GM23338 (cell line): Measurements from ENCODE around the gene RUNX1. TPM values are rescaled to one million over a fixed set of nuclear protein-coding genes. Genes with fewer than 3 reads are reported as not detected.
A peak's percentile ranks its signal among the peaks of the same experiment; 100 is the strongest.

Experiments used
- ATAC-seq: fragments of 200-7000 bp; cut with Tn5 transposase; 3 replicates; pipeline ENCODE4 v1.9.1; 2020
- DNase-seq: peaks from one replicate; pipeline ENCODE4 v3.0.0-alpha.2; 2015; ENCODE audit warnings: low spot score
- H2AFZ ChIP-seq: fragments of 200-600 bp; sonication (generic); 2 replicates; pipeline ENCODE4 v1.8.0; 2016; ENCODE audit warnings: antibody characterized with exemption, mild to moderate bottlenecking, moderate library complexity
- H3F3A ChIP-seq: fragments of 200-600 bp; sonication (generic); replicated peaks from 2 replicates; pipeline ENCODE4 v1.8.0; 2017; ENCODE audit warnings: antibody characterized with exemption, mixed run types, low read depth
- H3K27ac ChIP-seq: fragments of 200-600 bp; sonication (generic); 2 replicates; pipeline ENCODE4 v1.6.1; 2016; ENCODE audit warnings: low read depth
- H3K27me3 ChIP-seq: fragments of 200-600 bp; sonication (generic); 2 replicates; pipeline ENCODE4 v1.8.0; 2016; ENCODE audit warnings: mild to moderate bottlenecking, mixed run types, moderate library complexity; ENCODE audit not compliant: insufficient read depth
- H3K36me3 ChIP-seq: fragments of 200-600 bp; sonication (generic); 2 replicates; pipeline ENCODE4 v1.8.0; 2016; ENCODE audit warnings: mild to moderate bottlenecking; ENCODE audit not compliant: insufficient read depth
- H3K4me1 ChIP-seq: fragments of 200-600 bp; sonication (generic); 2 replicates; pipeline ENCODE4 v1.8.0; 2016; ENCODE audit warnings: mild to moderate bottlenecking, moderate library complexity; ENCODE audit not compliant: insufficient read depth
- H3K4me2 ChIP-seq: fragments of 200-600 bp; sonication (generic); 2 replicates; pipeline ENCODE4 v1.7.1; 2017; ENCODE audit warnings: mixed run types
- H3K4me3 ChIP-seq: fragments of 200-600 bp; sonication (generic); 2 replicates; pipeline ENCODE4 v1.6.1; 2016; ENCODE audit warnings: mixed run types
- H3K79me2 ChIP-seq: fragments of 200-600 bp; sonication (generic); replicated peaks from 2 replicates; pipeline ENCODE4 v1.8.0; 2017; ENCODE audit warnings: mild to moderate bottlenecking; ENCODE audit not compliant: insufficient read depth
- H3K9me2 ChIP-seq: fragments of 200-600 bp; sonication (generic); 2 replicates; pipeline ENCODE4 v1.8.0; 2017; ENCODE audit not compliant: insufficient read depth
- H4K20me1 ChIP-seq: fragments of 200-600 bp; sonication (generic); replicated peaks from 2 replicates; pipeline ENCODE4 v1.8.0; 2017; ENCODE audit warnings: mild to moderate bottlenecking; ENCODE audit not compliant: insufficient read depth
- H3K27ac Mint-ChIP-seq: 2 replicates; pipeline ENCODE4 v1.8.0; 2020; ENCODE audit warnings: inconsistent platforms, mild to moderate bottlenecking, moderate library complexity, mixed read lengths
- H3K27me3 Mint-ChIP-seq: 3 replicates; pipeline ENCODE4 v1.8.0; 2022; ENCODE audit warnings: low read depth, mild to moderate bottlenecking, moderate library complexity, mixed read lengths, inconsistent platforms; ENCODE audit not compliant: insufficient read depth, poor library complexity
- H3K36me3 Mint-ChIP-seq: 3 replicates; pipeline ENCODE4 v1.8.0; 2021; ENCODE audit warnings: low read depth, mild to moderate bottlenecking, inconsistent platforms, moderate library complexity, mixed read lengths
- H3K4me1 Mint-ChIP-seq: 3 replicates; pipeline ENCODE4 v1.8.0; 2020; ENCODE audit warnings: mild to moderate bottlenecking, inconsistent platforms, mixed read lengths
- H3K4me3 Mint-ChIP-seq: 3 replicates; pipeline ENCODE4 v1.8.0; 2021; ENCODE audit warnings: moderate library complexity, mild to moderate bottlenecking, inconsistent platforms, mixed read lengths
- H3K9me3 Mint-ChIP-seq: 3 replicates; pipeline ENCODE4 v1.8.0; 2020; ENCODE audit warnings: moderate library complexity, mild to moderate bottlenecking, inconsistent platforms, mixed read lengths
- CREB1 ChIP-seq: fragments of 250-450 bp; sonication (Bioruptor Pico); IDR thresholded peaks from 2 replicates; pipeline ENCODE4 v1.5.0; 2020; ENCODE audit warnings: low read depth, mild to moderate bottlenecking, moderate library complexity
- CTCF ChIP-seq, 2 experiments: fragments of 200-600 bp in 1 of 2; sonication (generic) in 1 of 2; conservative IDR thresholded peaks; 2 replicates each; pipeline versions ENCODE4 v1.5.1 to v1.6.1; 2016 to 2017; ENCODE audit warnings: antibody characterized with exemption in 2 of 2, low read depth in 2 of 2, mild to moderate bottlenecking in 2 of 2, moderate library complexity in 1 of 2
- ETS1 ChIP-seq: IDR thresholded peaks from 2 replicates; pipeline ENCODE4 v1.6.1; 2016; ENCODE audit warnings: antibody characterized with exemption
- EZH2phosphoT487 ChIP-seq: fragments of 200-600 bp; sonication (generic); IDR thresholded peaks from one replicate; pipeline ENCODE4 v1.8.1; 2018; ENCODE audit warnings: antibody characterized with exemption; ENCODE audit not compliant: unreplicated experiment
- JUNB ChIP-seq: IDR thresholded peaks from one replicate; pipeline ENCODE4 v1.6.1; 2016; ENCODE audit warnings: antibody characterized with exemption; ENCODE audit not compliant: unreplicated experiment
- POLR2AphosphoS5 ChIP-seq: IDR thresholded peaks from 2 replicates; pipeline ENCODE4 v1.6.1; 2016; ENCODE audit warnings: antibody characterized with exemption, low read depth
- polyA plus RNA-seq: library from polyadenylated mRNA; unstranded; fragments of >200 nt; fragmentation: Nextera tagmentation; extraction: Ambion mirVana; gene quantifications from 2 replicates; pipeline ENCODE4 v1.2.1, GENCODE V29; 2016
- total RNA-seq: library from RNA; depleted of rRNA; stranded (reverse); fragments of >200 nt; shearing (Covaris generic); gene quantifications from 2 replicates; pipeline ENCODE4 v1.2.3, GENCODE V29; 2014

RUNX1 gene
- total and polyA plus RNA-seq, 2 experiments from 2014 or later: 0.29 to 1.1 TPM

- Mint-ChIP-seq H3K27ac (no peak overlapping the region), H3K4me1 (peaks cover 30% of the 10 kb centered on the region), H3K9me3 (peaks cover 2% of the 10 kb centered on the region; the same call in 1 of the 3 replicates), H3K27me3 (peaks cover 1% of the 10 kb centered on the region), H3K4me3 (no peak overlapping the region), H3K36me3 (no peaks in the 10 kb centered on the region)
- 0 out of 2 replicates have a peak, but pooled peaks cover 5% of the 10 kb centered on the region for H3K9me2 ChIP-seq
- no peaks in the 10 kb centered on the region for H3F3A ChIP-seq
- ATAC-seq: no peak
- peak; percentile 5 for DNase-seq
- 0 out of 2 replicates have a peak overlapping the region, but pooled peaks have one; percentile 27 for H3K4me2 ChIP-seq
- no peaks in the 10 kb centered on the region for H4K20me1 ChIP-seq
- no peaks in the 10 kb centered on the region for H3K27me3 ChIP-seq
- H3K4me1 ChIP-seq: peaks cover 19% of the 10 kb centered on the region
- no peak for TF ChIP-seq ETS1
- TF ChIP-seq CTCF (conservative IDR thresholded peaks at IDR 0.05; ENCODE audit: low read depth in 2 of 2): 0 out of 4 replicates have a peak, but pooled peaks of 1 of the 2 experiments have one; percentile 6
- H2AFZ ChIP-seq: 0 out of 2 replicates have a peak overlapping the region, but pooled peaks have one; percentile 23
- H3K27ac ChIP-seq: no peak overlapping the region
- H3K36me3 ChIP-seq: no peaks in the 10 kb centered on the region
- H3K79me2 ChIP-seq: no peaks in the 10 kb centered on the region
- no peak overlapping the region for H3K4me3 ChIP-seq
Measured at GRCh38 chr21:34912022-34912945, 136.8 kb downstream of the RUNX1 start.

GRCh38 chr21:34911360-34911759 is 137.7 kb downstream of the RUNX1 start:
- no peaks in the 10 kb centered on the region for H4K20me1 ChIP-seq
- no peak for ATAC-seq
- no peak for DNase-seq
- no peaks in the 10 kb centered on the region for H3K79me2 ChIP-seq
- no peaks in the 10 kb centered on the region for H3K36me3 Mint-ChIP-seq
- H3K9me2 ChIP-seq: 0 out of 2 replicates have a peak, but pooled peaks cover 5% of the 10 kb centered on the region
- H3F3A ChIP-seq: no peaks in the 10 kb centered on the region
- H3K27ac Mint-ChIP-seq: no peak overlapping the region
- H3K4me1 ChIP-seq: peaks cover 19% of the 10 kb centered on the region
- no peaks in the 10 kb centered on the region for H3K36me3 ChIP-seq
- H3K4me2 ChIP-seq: no peak overlapping the region
- H3K27me3 ChIP-seq: no peaks in the 10 kb centered on the region
- H3K9me3 Mint-ChIP-seq: peaks cover 2% of the 10 kb centered on the region; the same call in 1 of the 3 replicates
- no peak for TF ChIP-seq JUNB
- TF ChIP-seq POLR2AphosphoS5: no peak
- TF ChIP-seq EZH2phosphoT487: no peak
- no peak for TF ChIP-seq CREB1 (CRISPR knock-in tag)
- no peak for TF ChIP-seq ETS1
- peaks cover 1% of the 10 kb centered on the region for H3K27me3 Mint-ChIP-seq
- H3K27ac ChIP-seq: no peak overlapping the region
- no peak overlapping the region for H2AFZ ChIP-seq
- peaks cover 30% of the 10 kb centered on the region for H3K4me1 Mint-ChIP-seq
- H3K4me3 ChIP-seq: no peak overlapping the region
- no peak overlapping the region for H3K4me3 Mint-ChIP-seq
